T-helper 1 cell (primary cell): ENCODE data around the gene SLC7A11.
A peak's percentile ranks its signal among the peaks of the same experiment; 100 is the strongest.

Experiments
- DNase-seq, 5 donors: peaks; one replicate each; pipeline ENCODE4 v3.0.0-alpha.2; 2012 to 2020
- total RNA-seq, 4 donors: gene quantifications; one replicate each; lab custom pipeline; 2026; lab: John Stamatoyannopoulos, UW

The SLC7A11 gene
- 0 to 0.15 (median 0) reads per million in 4 donors for total RNA-seq

DNA sequence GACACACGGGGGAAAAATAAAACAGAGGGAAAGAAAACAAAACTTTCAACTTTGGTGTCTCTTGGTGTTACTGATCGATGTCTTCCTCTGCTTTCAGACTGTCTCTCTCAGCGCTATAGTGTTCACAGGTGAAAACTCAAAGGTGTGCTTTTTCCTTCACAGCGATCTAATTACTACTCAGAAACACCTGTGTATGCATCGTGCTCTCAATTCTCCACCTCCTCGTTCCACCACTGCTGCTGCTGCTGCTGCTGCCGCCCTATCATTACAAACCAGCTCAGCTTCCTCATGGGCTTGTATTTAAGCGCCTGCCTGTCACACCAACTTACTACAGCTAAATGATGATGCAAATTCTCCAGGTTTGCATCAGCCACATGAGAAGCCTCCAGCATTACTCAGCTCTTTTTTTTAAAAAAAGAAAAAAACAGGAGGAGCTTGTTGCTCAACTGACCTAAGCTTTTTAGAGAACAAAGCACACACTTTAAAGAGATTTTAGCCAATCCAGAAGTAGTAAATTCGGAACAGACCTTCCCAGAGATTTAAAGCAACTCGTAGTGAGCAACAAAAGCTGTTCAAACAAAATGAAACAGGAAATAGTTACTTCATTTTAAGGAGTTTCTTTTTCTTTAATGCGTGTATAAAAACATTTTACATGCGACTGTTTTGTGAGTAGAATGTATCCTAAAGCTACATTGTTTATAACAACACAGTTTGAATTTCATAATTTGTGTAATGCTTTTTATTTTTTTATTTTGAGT is at the start of gene SLC7A11:
TSS of gene SLC7A11 (minus strand) at position 274 of the 758 bp plus-strand sequence. CDS start 280 bp downstream, outside the sequence.
- DNase-seq = peak in 1 of 5 donors; percentile 96

DNA sequence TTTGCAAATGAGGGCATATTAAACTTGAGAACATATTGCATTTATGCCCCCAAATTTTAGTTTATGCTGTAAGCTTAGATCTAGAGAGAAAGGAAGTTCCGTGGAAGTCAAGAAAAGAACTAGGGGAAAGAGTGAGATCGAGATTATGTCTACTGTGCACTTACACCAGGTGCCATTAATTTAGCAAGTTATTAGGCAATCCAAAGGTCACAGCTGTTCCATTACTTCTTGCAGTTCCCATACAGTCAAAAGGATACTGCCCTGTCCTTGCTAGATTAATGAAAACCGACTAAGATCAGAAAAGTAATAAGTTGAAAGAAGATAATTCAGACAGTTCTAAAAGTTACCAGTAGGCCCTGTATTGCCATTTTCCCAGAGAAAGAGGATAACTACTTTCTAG is 49.3 kb upstream of the SLC7A11 start:
- DNase-seq = no peak

DNA sequence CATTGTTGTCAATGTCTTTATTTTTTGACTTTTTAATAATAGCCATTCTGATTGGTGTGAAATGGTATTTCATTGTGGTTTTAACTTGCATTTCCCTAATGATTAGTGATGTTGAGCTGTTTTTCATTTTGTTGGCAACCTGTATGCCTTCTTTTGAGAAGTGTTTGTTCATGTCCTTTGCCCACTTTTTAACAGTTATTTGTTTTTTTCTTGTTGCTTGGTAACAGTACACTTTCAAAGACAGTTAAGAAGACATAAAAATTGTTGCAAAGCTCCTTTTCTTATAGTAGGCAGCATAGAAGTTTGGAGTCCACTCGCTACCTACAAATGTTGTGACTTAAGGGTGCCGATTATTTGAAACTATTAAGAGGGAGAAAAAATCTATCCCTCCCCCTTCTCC is 48.7 kb upstream of the SLC7A11 start:
- DNase-seq = no peak

- DNase-seq = no peak
Measured at GRCh38 chr4:138279286-138279685, 37.1 kb upstream of the SLC7A11 start.

GRCh38 chr4:138277133-138277532 is 35.0 kb upstream of the SLC7A11 start:
- DNase-seq = no peak

- DNase-seq = no peak
Measured at GRCh38 chr4:138275963-138276621, 33.9 kb upstream of the SLC7A11 start.

DNA sequence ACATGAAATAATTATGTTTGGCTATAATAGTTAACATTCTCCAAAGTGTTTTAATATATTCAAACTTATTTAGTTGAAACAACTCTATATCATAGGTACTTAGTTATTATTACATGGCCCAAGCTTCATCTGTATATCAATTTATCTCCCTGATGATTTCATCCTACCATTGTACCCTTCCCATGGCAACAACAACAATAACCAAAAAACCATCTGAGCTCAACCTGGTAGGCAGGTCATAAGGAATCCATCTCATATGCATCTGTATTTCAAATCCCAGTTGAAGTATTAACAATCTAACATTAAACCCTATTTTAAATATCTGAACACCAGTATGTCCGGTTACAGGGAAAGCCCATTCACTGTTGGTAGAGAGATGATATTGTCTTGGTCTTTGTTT is 33.1 kb upstream of the SLC7A11 start:
- no peak for DNase-seq

DNA sequence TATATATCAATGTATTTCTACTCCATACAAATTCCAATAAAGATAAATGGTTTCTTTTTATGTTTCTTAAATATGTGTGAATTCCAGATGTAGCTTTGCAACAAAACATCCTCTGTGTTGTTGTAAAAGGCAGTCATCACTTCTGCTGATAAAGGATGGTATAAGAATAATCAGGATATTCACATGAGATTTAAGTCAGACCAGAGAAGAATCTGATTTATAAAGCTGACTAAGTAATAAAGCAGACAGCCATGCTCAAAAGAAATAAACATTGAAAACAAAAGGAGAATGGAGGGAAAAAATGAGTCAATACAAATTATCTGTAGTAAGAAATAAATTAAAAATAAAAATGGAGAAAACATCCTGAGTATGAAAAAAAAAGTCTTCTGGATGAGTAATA is 27.0 kb upstream of the SLC7A11 start:
- no peak for DNase-seq

GRCh38 chr4:138267835-138268234 is 25.7 kb upstream of the SLC7A11 start:
- no peak for DNase-seq

- DNase-seq = no peak
Measured at GRCh38 chr4:138266948-138267347, 24.8 kb upstream of the SLC7A11 start.

DNA sequence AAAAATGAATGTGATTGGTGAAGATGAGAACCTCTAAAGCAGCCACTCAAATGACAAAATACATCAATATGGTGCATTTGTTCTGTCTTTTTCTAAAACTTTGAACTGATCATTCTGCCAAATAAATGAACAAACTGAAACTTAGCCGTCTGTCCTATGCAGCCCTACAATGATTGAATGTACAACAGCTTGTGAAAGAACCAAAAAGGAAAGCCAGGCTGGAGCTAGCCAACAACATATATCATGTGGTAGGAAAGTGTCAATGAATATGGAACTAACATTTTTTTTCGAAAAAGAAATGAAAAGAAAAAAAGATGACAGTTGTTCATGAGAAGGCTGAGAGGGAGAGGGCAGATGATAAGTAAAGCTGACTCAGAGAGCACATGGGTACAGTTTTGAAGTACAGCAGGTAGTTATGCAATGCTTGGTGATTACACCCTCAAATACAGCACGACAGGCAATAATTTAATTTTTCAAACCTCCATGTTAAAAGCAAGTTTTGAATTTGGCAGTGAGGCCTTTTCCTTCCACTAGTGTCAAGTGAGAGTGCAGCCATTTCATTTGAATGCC is 21.2 kb upstream of the SLC7A11 start:
- DNase-seq = no peak

GRCh38 chr4:138262469-138262868 is 20.3 kb upstream of the SLC7A11 start:
- DNase-seq = no peak

- DNase-seq = no peak
Measured at GRCh38 chr4:138262030-138262429, 19.9 kb upstream of the SLC7A11 start.

DNA sequence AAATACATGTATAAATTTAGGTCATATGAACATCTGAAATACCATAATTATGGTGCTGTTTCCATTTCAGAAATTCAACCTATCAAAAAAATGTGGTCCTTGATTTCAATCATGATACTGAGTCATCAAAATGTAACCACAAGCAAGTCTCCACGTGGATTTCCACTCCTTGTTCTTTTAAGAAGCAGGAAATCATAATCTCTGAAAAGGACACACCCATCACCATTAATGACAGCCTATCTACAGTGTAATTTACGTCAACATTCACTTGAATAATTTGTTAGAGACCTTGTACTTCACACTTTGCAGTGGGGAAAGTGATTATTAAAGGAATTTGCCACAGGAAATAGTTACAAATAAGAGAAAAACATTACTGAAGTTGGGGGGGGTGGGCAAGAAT is 17.7 kb upstream of the SLC7A11 start:
- DNase-seq = no peak

DNA sequence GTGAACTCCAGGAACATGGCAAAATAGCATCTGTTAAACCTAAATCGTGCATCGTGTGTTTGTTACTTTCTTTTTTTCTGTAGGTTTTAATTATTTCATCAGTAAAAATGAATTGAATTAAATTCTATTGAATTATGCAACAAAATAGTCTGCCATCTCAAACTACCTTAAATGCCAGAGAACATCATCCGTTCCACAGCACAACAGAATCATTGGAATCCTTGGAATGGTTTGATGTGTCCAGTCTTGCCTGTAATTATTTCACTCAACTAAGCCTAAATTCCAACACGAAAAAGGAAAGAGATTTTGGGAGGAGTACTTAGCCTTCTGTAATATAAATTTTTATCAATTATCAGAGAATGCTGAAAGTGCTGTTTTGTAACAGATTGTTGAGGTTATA is 17.1 kb upstream of the SLC7A11 start:
- no peak for DNase-seq

- DNase-seq = no peak
Measured at GRCh38 chr4:138256608-138257007, 14.5 kb upstream of the SLC7A11 start.

DNA sequence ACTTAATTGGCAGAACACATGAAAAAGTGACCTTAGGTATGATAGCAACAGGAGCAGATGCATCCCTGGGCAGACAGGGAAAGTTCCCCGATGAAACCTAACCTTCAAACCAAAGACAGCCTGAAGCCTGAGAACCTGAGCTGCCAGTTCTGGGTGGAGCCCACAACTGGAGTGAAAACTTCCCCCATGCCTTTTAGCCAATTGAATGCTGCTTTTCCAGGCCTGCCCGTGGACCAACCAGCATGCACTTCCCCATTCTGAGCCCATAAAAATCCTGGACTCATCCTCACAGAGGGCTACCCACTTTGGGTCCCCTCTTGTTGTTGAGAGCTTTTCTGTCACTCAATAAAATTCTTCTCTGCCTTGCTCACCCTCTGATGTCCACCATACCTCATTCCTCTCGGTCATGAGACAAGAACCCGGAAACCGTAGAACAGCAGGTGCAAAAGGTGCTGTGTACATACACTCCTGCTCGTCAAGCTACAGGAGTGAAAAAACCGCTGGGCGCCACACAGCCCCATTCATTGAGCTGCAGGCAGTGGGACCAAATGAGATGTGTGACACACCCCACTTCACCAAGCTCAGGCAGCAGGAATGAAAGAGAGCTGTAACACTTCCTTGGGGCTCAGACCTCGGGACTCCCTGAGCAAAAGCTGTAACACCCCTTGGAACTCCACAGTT is 13.9 kb upstream of the SLC7A11 start:
- DNase-seq = no peak

- no peak for DNase-seq
Measured at GRCh38 chr4:138252551-138252950, 10.4 kb upstream of the SLC7A11 start.

- DNase-seq = no peak
Measured at GRCh38 chr4:138251938-138252337, 9.8 kb upstream of the SLC7A11 start.

DNA sequence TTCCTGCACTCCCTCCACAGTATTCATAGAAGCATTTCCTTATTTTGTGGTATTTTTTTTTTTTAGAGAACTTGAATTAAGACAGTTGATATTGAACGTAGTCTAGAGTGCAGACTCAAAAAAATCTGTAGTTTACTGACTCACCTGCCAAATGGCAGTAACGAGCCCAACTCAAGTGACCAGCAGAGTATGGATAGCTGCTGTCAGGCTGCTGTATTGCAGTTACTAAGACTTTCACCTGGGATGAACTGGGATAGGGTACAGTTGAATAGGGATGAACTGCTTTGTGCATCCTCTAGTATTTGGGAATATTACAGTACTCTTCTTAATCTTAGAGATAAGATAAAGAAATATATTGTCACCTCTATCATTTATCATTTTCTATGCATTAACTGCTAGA is 7.0 kb upstream of the SLC7A11 start:
- DNase-seq = no peak

DNA sequence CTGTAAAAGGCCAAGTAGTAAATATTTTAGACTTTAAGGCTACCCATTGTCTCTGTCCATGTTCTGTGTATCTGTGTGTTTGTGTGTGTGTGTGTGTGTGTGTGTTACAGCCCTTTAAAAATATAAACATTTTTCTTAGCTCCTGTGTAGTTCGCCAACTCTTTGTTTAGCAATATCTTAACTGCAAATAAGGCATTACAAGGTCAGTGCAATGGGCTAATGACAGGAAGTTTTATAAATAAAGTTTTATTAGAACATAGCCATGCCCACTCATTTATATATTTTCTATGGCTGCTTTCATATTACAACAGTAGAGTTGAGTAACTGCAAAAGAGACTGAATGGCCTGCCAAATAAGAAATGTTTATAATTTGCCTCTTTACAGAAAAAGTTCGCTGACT is 5.9 kb upstream of the SLC7A11 start:
- no peak for DNase-seq

GRCh38 chr4:138247643-138248042 is 5.5 kb upstream of the SLC7A11 start:
- DNase-seq = no peak

DNA sequence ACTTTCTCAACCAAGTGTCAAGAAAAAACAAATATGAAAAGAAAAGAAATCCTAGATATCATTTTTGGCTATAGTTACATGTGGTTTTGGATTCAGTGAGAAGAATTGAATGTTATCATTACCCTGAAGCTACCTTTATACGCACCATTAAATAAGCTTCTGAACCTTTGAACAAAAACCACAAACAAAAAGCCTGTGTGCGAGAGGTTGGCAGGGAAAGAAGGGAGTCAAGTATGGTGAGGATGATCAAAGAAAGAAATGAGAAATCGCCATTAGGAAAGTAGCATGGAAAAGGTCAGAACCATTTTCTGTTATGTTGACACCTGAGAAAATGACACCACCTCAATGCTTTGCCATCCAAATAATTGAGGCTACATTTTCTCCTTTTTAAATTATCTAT is 1.2 kb upstream of the SLC7A11 start:
- DNase-seq = no peak

GRCh38 chr4:138242834-138243156 is 646 bp upstream of the SLC7A11 start:
- DNase-seq = peak in 1 of 5 donors; percentile 43
